Epithelial cell of proximal tubule (primary cell): Measurements from ENCODE around the gene C1orf21. TPM values are rescaled to one million over a fixed set of nuclear protein-coding genes. Genes with fewer than 3 reads are reported as not detected.

ENCODE experiments used
- DNase-seq: peaks from one replicate; pipeline ENCODE4 v3.0.0-alpha.2; 2011; ENCODE audit warnings: low read depth
- H3K4me3 ChIP-seq: 2 replicates; pipeline ENCODE4 v1.5.1; 2011; ENCODE audit warnings: low read depth, mild to moderate bottlenecking, low read length
- total RNA-seq: library from RNA; depleted of rRNA; stranded (reverse); fragments of >200 nt; gene quantifications from 2 replicates; pipeline ENCODE4 v1.2.3, GENCODE V29; 2015
- TF ChIP-seq, protein P1 (sequence below): conservative IDR thresholded peaks from 2 replicates; pipeline ENCODE4 v1.5.1; 2012; ENCODE audit warnings: low read depth, mild to moderate bottlenecking, low read length

C1orf21 gene
- total RNA-seq, 1 donor from 2014 or later = 2.3 TPM

GRCh38 chr1:184368354-184368753, 18.5 kb upstream of the C1orf21 start:
- no peak overlapping the region for H3K4me3 ChIP-seq
- TF ChIP-seq, protein P1, sequence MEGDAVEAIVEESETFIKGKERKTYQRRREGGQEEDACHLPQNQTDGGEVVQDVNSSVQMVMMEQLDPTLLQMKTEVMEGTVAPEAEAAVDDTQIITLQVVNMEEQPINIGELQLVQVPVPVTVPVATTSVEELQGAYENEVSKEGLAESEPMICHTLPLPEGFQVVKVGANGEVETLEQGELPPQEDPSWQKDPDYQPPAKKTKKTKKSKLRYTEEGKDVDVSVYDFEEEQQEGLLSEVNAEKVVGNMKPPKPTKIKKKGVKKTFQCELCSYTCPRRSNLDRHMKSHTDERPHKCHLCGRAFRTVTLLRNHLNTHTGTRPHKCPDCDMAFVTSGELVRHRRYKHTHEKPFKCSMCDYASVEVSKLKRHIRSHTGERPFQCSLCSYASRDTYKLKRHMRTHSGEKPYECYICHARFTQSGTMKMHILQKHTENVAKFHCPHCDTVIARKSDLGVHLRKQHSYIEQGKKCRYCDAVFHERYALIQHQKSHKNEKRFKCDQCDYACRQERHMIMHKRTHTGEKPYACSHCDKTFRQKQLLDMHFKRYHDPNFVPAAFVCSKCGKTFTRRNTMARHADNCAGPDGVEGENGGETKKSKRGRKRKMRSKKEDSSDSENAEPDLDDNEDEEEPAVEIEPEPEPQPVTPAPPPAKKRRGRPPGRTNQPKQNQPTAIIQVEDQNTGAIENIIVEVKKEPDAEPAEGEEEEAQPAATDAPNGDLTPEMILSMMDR = no peak
- DNase-seq = no peak

- no peak overlapping the region for H3K4me3 ChIP-seq
- TF ChIP-seq, protein P1 = no peak
- DNase-seq = no peak
Observed at GRCh38 chr1:184370850-184371249, 16.0 kb upstream of the C1orf21 start.

DNA sequence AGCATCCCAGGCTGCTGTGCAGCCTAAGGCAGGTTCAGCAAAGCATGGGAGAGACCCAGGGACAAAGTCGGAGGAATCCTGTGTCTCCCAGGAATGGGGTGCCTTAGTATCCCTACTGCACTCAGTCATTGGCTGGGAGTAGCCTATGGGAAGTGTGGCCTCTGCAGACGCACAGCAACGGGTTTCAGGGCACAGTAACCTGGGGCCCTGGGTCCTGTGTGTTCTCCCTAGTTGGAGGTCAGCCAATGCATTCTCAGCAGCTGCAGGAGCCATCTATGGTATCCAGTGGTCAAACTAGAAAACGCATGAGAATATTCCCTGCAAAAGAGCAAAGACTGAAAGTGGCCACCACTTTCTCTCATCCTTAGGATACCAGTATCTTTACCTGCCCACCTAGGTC, 13.7 kb upstream of the C1orf21 start:
- no peak overlapping the region for H3K4me3 ChIP-seq
- TF ChIP-seq, protein P1 = no peak
- no peak for DNase-seq

DNA sequence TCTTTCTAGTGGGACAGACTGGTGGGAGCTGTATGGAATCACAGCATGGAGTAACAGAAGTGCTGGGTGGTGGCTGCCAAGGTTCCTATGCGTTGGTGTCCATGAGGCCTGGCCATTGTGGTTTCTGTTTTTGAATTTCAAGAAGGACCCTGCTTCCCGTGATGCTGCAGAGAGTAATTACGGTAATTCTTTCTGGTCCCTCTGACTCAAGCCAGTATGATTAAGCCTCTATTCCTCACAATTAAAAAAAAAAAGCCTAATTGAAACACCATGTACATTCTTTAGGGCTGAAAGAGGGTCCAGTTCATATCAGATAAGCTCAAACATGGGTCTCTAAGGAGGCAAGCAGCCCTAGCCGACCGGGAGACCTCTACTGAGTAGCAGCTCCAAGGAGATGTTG, 10.5 kb upstream of the C1orf21 start:
- TF ChIP-seq, protein P1 = no peak
- no peak for DNase-seq
- no peak overlapping the region for H3K4me3 ChIP-seq

- TF ChIP-seq, protein P1 = peak; percentile 45
- H3K4me3 ChIP-seq = no peak overlapping the region
- DNase-seq = no peak
Observed at GRCh38 chr1:184379111-184379752, 7.6 kb upstream of the C1orf21 start.

- TF ChIP-seq, protein P1 = no peak
- no peak for DNase-seq
- no peak overlapping the region for H3K4me3 ChIP-seq
Observed at GRCh38 chr1:184380468-184380867, 6.4 kb upstream of the C1orf21 start.

DNA sequence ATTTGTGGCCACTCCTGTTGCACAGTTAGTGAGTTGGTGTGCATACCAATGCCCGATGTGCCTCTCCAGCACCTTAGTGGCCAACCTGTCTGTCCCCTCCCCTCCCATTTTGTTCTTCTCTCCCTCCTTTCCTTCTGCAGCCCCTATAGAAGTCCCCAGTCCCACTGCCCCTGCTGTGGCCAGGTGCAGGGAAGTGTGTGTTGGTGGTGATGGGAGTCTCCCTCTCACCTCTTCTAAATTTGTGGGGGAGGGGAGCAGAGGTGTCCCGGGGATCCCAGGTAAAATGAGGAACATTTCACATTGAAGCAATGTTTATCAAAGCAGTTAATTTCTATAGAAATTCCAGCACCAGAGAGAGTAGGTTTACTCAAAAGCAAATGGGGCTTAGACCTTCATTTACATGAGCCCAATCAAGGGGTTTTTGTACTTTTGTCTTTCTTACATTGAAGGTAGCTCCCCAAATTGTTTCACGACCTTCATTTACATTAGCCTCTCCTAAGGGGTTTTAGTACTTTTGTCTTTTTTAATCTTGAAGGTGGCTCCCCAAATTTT, 3.0 kb upstream of the C1orf21 start:
- TF ChIP-seq, protein P1 = no peak
- no peak overlapping the region for H3K4me3 ChIP-seq
- DNase-seq = no peak
